CD4-positive, alpha-beta T cell treated with Interleukin-12 subunit alpha and Interleukin-12 subunit beta, for 1 hour (primary cell): ENCODE data around the gene LRRC75B.
"Not testable (repeated sequence)": the region's sequence is repeated elsewhere in the genome, so short reads cannot be mapped to it uniquely, and the experiment has no call there.

Experiments used
- DNase-seq: peaks from one replicate; pipeline ENCODE4 v3.0.0-alpha.2; 2020

The LRRC75B gene

GRCh38 chr22:24602105-24602749 lies 9.4 kb upstream of the LRRC75B start:
- not testable (repeated sequence) for DNase-seq

DNA sequence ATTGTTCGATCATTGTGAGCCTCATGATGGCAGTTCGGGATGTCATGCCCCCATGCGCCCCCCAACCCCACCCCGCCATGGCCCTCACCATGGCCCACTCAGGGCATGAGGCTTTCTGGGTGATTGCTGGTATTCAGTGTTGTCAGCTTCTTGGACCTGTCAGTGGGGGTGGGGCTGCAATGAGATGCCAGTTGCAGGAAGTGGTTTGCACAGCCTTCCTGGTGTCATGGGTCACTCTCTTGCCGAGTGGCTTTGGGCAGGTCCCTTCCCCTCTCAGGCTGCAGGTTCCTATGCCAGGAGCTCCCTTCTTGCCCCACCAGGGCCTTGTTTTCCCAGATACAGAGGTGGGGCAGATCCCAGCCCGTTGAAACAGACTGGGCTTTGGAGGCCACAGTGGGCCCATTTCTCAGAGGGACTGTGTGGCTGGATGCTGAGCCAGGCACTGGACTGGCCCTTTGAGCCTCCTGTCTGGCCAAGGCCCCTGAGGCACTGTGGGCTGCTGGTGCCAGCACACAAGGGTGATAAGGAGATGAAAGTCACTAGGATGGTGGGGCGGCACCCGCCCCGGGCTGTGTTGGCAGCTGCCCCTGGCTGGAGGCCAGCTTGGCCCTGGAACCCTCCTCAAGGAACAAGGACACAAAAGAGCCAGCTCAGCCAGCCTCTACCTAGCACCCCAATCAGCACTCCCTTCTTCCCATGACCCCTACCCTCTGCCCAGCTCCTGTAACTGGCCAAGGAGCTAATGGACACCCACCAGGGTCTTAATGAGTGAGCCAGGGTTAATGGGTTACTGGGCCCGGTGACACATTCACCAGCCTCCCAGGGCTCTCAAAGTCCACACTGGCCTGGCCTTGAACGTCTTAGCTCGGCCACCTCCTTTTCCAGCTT lies 8.6 kb upstream of the LRRC75B start:
- peak; percentile 4 for DNase-seq

- DNase-seq, result not testable (repeated sequence)
Measured at GRCh38 chr22:24599958-24600715, 7.3 kb upstream of the LRRC75B start.

- DNase-seq, result no peak
Measured at GRCh38 chr22:24599514-24599913, 6.6 kb upstream of the LRRC75B start.

DNA sequence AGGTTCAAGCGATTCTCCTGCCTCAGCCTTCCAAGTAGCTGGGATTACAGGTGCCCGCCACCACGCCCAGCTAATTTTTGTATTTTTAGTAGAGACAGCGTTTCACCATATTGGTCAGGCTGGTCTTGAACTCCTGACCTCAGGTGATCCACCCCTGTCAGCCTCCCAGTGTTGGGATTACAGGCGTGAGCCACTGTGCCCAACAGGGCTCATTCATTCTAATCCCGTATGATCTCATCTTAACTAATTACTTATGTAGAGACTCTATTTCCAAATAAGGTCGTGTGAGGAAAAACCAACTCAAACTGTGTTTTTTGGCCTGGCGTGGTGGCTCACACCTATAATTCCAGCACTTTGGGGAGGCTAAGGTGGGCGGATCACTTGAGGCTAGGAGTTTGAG lies 4.2 kb upstream of the LRRC75B start:
- DNase-seq, result not testable (repeated sequence)

DNA sequence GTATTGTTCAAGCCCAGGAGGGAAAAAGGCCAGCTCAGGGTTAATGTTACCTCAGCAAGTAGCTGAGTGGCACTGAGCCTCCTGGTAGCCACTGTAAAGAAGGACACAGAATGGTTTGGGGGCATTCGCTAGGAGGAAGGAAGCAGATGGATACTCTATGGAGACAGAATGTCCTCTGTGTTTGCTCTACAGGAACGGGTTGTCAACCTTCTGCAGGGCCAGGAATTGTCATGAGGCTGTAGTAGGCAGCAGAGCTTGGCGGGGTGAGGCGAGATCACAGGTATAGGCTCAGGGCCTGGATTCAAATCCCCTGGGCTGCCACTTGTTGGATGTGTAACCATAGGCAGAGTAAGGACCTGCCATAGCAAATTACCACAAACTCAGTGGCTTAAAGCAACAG lies 3.0 kb upstream of the LRRC75B start:
- DNase-seq, result no peak

GRCh38 chr22:24595228-24595627 lies 2.4 kb upstream of the LRRC75B start:
- DNase-seq, result no peak

DNA sequence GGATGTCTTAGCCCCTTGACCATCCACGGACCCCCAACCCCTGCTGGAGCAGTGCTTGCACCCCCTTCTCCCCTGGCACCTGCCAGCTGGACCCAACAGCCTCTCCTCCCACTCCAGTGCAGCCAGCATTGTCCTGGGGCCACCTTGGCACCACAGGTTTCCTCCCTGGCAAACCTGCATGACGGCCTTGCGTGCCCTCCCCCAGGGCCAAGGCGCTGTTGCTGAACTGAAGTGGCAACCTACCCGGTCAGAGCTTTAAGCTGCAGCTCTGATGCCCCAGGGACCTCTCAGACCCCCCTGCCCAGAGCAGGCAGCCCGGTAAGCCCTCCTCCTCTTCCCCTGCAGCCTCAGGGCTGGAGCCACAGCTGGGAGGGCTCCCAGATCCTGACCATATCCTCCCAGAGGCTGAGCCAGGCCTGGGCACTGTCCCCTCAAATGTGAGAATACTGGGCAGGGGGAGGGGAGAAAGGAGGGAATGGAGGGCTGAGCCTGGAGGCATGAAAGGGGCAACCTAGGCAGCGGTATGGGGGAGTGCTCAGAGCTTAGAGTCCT lies 1.8 kb upstream of the LRRC75B start:
- no peak for DNase-seq

- DNase-seq, result no peak
Measured at GRCh38 chr22:24593836-24594568, 1.1 kb upstream of the LRRC75B start.

DNA sequence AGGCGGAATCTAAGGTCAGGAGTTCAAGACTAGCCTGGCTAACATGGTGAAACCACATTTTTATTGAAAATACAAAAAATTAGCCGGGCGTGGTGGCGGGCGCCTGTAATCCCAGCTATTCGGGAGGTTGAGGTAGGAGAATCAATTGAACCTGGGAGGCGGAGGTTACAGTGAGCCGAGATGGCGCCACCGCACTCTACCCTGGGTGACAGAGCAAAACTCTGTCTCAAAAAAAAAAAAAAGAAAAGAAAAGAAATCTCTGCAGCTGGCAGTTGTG lies 624 bp upstream of the LRRC75B start:
- DNase-seq, result not testable (repeated sequence)

DNA sequence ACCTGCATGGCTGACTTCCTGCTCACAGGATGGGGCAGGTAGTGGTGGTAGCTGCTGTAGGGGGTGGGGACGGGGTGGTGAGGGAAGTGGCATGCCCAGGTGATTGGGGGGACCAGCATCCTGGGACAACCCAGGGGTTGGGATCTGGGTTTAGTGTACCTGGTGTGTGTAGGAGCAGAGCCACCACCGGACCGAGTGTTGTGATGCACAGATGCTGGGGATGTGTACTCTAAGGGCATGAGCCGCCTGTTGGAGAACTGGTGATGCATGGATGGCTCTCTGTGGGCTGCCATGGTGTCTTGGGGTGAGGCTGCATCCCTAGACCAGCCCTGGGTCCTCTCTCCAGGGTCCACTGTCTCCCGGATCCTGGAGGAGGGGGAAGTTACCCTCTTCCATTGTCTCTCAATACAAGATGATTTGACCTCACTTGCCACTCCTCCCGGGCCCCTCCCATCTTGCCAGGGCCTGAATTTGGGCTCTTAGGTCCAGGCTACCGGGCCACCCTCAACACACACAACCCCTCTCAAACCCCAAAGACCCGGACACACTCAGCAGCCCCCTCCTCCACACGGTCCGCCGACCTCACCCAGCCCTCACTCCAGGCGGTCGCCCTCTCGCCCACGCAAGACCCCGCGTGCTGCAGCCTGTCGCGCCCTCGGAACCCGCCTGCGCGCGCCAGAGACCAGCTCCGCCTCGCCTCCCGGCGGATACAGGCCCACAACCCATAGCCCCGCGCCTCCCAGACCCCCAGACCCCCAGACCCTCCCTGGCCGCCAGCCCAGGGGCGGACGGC lies 619 bp downstream of the LRRC75B start:
- no peak for DNase-seq

DNA sequence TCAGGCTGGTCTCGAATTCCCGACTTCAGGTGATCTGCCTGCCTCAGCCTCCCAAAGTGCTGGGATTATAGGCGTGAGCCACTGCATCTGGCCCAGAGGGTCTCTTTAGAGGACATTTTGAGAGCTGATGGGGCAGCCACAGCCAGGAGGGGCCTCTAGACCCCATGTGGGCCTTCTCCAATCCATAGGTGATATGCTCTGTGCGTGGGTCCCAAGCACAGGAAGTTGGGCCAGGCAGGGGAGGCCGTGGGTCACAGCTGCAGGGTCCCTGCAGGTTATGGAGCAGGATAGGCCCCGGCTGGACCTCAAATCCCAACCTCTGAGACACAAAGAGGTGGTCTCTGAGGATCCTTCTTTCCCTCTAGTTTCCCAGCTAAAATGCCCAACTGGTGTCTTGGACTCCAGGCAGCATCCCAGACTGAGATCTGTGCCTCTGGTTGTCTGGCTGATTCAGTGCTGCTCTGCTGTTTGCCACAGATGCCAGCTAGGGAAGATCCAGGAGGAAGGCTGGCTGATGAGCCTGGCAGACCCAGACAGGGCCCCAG lies 1.5 kb downstream of the LRRC75B start:
- no peak for DNase-seq

DNA sequence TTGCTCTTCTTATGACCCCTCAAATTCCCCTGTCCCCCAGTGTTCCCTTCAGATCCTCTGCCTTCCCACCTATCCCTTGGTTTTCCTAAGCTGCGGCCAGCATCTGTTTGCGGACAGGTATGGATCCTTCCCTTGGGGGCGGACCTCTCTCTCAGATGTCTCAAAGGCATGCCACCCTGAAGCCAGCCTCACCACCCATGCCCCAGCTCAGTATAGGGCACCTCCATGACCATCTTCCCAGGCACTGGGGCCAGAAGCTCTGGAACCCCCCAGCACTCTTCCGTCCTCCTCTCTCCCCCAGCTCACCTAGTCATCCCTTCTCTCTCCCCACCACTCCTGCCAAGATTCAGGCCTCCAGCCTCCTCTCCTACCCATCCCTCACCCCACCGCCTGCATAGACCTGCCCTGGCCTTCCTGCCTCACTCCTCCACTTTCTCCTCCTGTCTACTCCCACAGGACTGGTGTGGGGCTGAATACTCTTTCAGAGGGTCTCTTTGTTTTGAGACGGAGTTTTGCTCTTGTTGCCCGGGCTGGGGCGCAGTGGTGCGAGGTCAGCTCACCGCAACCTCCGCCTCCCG lies 2.2 kb downstream of the LRRC75B start:
- DNase-seq, result no peak

DNA sequence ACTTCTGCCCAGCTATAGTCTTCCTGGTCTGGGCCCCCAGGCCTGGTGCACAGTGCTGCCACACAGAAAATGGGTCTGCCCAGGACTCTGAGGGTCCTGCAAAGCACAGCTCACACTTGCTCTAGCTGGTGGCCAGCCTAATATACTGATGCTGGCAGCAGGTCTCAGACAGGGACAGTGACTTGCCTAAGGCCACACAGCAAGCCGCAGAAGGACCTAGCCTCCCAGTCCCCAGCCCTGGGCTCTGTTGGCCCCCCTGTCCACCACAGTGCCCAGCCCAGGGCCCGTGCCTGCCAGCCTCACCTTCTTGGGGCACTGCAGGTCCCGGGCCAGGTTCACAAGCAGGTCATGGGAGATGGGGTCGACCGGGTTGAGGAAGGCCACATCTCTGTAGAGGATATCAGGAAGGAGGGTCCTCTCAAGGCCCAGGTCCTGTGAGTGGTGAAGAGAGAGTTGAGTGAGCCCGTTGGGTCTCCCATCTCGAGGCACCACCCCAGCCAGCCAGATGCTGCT lies 3.3 kb downstream of the LRRC75B start:
- no peak for DNase-seq

DNA sequence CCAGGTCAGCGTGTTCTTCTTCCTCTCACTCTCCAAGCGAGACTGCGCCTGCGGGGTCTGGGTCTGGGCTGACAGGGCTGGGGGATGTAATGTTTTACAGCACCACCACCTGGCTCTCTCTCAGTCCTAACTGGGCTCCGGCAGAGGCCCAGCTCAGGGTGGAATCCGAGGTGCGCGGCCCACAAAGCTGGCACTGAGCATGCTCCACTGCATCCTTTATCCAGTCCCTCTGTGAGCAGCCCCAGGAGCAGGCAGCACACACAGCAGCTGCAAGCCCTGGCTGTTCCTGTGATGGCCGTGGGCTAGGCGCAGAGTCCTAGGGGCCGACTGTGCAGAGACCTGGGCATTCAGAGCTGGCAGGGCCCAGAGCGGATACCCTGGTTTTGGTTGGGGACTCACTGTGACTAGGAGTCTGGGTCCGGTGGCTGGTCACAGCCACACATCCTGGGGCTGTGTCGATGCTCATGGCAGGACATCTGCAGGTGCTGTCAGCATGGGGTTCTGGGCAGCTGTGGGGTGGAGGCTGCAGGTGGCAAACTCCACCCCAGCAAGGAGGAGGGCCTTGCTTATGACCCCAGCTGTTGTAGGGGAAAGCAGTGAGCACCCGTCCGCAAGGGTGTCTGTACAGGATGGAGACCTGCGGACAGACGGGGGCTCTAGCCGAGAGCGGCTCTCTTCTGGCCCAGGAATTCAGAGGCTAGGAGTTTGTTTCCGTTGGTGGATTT lies 4.0 kb downstream of the LRRC75B start:
- no peak for DNase-seq

GRCh38 chr22:24588381-24588756 lies 4.5 kb downstream of the LRRC75B start:
- no peak for DNase-seq

GRCh38 chr22:24587948-24588347 lies 4.9 kb downstream of the LRRC75B start:
- no peak for DNase-seq

GRCh38 chr22:24587251-24587650 lies 5.6 kb downstream of the LRRC75B start:
- no peak for DNase-seq

- no peak for DNase-seq
Measured at GRCh38 chr22:24585927-24586546, 6.8 kb downstream of the LRRC75B start.

GRCh38 chr22:24585461-24585860 lies 7.4 kb downstream of the LRRC75B start:
- DNase-seq, result no peak
